Frontal cortex (tissue), 4 donors: Measurements from ENCODE around the gene SLC8A3. TPM values are rescaled to one million over a fixed set of nuclear protein-coding genes. Genes with fewer than 3 reads are reported as not detected.
A peak's percentile ranks its signal among the peaks of the same experiment; 100 is the strongest.
"Not testable (repeated sequence)": the region's sequence is repeated elsewhere in the genome, so short reads cannot be mapped to it uniquely, and the experiment has no call there.

ENCODE experiments used
- DNase-seq, 2 donors: peaks; one replicate each; pipeline ENCODE4 v3.0.0; 2012; ENCODE audit warnings: low spot score in 2 of 2
- FAIRE-seq: peaks from 2 replicates; lab custom pipeline; 2012; peaks lifted over from hg19 to GRCh38; lab: Jason Lieb, UNC
- total RNA-seq: library from RNA; depleted of rRNA; stranded (reverse); fragments of >200 nt; gene quantifications from one replicate; pipeline ENCODE4 v1.2.3, GENCODE V29; 2014
- donor health status: control.
- donor health status: control.
- donor health status: control.

Gene SLC8A3, protein sequence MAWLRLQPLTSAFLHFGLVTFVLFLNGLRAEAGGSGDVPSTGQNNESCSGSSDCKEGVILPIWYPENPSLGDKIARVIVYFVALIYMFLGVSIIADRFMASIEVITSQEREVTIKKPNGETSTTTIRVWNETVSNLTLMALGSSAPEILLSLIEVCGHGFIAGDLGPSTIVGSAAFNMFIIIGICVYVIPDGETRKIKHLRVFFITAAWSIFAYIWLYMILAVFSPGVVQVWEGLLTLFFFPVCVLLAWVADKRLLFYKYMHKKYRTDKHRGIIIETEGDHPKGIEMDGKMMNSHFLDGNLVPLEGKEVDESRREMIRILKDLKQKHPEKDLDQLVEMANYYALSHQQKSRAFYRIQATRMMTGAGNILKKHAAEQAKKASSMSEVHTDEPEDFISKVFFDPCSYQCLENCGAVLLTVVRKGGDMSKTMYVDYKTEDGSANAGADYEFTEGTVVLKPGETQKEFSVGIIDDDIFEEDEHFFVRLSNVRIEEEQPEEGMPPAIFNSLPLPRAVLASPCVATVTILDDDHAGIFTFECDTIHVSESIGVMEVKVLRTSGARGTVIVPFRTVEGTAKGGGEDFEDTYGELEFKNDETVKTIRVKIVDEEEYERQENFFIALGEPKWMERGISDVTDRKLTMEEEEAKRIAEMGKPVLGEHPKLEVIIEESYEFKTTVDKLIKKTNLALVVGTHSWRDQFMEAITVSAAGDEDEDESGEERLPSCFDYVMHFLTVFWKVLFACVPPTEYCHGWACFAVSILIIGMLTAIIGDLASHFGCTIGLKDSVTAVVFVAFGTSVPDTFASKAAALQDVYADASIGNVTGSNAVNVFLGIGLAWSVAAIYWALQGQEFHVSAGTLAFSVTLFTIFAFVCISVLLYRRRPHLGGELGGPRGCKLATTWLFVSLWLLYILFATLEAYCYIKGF
- total RNA-seq, result 43.6 TPM

- FAIRE-seq (no peak), DNase-seq (peak; percentile 72 to 74)
Observed at GRCh38 chr14:70188659-70189455, at the start of gene SLC8A3. SLC8A3 (minus strand) TSS chr14:70188951; CDS start chr14:70168422, 20,529 bp downstream.

DNA sequence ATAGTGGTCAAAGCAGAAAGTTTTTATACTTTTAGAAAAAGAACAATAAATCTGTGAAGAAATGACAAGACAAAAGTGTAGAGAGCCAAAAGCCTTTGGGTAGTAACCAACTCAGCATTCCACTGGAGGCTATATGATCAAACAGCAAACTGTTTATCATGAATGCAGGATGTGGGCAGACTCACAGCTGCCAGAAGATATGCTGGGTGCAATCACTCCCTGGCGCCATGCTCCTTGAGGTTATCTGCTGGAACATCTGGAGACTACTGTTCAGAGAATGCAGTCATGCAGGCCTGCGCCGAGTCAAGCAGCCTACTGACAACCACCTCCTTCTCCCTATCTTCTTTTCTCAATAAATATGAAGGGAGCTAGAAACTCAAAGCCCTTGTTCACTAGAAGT, 49.0 kb upstream of the SLC8A3 start:
- DNase-seq, result no peak
- no peak for FAIRE-seq

GRCh38 chr14:70234066-70234950, 45.6 kb upstream of the SLC8A3 start:
- DNase-seq (no peak), FAIRE-seq (no peak)

DNA sequence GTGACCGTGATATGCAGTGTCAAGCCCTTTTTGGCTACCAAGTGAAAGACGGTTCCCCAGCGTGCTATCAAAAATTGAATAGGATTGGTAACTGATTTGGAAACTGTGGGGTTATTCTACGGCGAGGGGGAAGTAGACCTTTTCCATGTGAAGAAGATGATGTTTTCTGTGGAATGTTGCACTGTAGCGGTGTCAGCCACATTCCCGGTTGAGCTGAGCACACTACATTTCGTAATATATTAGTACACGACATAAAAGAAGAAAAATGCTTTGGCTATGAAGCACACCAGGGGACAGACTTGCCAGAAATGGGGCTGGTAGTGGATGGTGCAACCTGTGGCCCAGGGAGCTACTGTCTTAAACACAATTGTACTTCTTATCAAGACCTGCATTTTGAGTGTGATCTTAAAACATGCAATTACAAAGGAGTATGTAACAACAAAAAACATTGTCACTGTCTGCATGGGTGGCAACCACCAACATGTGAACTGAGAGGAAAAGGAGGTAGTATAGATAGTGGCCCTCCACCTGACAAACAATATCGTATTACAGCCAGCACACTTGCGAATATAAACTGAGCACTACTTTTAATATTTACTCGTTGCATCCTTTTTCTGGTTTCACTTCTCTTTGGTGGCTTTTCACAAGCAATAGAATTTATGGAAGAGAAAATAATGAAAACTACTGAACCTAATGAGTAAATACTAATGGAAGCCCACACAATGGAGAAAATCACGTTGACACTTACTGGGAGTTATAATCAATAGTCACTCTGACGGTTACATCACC, 43.2 kb upstream of the SLC8A3 start:
- DNase-seq, FAIRE-seq: not testable (repeated sequence)

DNA sequence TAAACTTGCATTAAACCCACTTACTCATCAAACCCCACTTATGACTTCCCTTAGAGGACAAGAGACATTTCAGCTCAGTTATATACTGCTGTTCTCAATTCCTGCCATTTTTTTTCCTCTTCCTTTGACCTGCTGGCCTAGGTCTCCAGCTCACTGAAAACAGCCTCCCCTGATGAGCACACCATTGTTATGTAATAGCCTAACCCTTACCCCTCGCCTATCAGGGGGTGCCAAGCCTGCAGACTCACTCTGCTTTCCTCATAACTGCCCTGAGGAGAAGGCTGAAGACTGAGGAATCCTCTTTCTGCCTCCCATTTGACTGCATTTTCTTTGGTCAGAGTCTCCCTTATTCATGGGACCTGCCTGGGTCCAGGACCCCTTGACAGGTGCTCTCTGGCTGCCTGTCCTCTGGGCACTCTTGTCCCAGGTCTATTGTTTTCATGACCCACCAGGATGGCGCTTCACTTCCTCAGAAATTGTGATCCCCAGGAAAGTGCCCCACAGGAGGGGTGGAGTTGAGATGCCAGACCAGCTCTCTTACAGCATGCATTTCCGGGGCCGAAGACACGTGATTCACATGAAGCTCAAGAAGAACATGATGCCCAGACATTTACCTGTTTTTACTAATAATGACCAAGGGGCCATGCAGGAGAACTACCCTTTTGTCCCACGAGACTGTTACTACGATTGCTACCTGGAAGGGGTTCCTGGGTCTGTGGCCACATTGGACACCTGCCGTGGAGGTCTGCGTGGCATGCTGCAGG, 41.3 kb upstream of the SLC8A3 start:
- FAIRE-seq, DNase-seq: not testable (repeated sequence)

GRCh38 chr14:70213721-70214282, 25.1 kb upstream of the SLC8A3 start:
- DNase-seq, result no peak

GRCh38 chr14:70212752-70213151, 24.0 kb upstream of the SLC8A3 start:
- DNase-seq, result no peak
- no peak for FAIRE-seq

More at GRCh38 chr14:70213721-70214282, 25.1 kb upstream of the SLC8A3 start:
- no peak for FAIRE-seq

DNA sequence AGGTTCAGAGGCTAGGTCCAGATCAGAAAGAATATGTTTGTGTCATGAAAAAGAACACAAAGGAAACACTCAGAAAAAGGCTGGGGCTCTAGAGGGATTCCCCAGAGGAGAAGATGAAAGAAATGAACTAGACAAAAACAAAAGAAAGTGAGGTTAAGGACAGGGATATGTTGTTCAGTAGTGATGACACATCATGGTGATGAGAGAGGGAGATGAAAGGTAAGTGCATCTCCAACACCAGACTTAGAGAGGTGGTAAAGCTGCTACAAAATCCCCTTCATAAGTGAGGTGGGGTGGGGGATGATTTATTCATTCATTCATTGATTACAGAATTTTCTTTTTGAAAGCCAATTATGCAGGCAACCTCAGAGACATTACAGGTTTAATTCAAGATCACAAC, 19.6 kb upstream of the SLC8A3 start:
- FAIRE-seq (no peak), DNase-seq (no peak)

GRCh38 chr14:70203686-70204085, 14.9 kb upstream of the SLC8A3 start:
- no peak for FAIRE-seq

GRCh38 chr14:70201994-70202393, 13.2 kb upstream of the SLC8A3 start:
- no peak for FAIRE-seq

More at GRCh38 chr14:70203686-70204085, 14.9 kb upstream of the SLC8A3 start:
- no peak for DNase-seq

GRCh38 chr14:70193396-70193795, 4.6 kb upstream of the SLC8A3 start:
- DNase-seq, result no peak
- FAIRE-seq, result no peak

More at GRCh38 chr14:70201994-70202393, 13.2 kb upstream of the SLC8A3 start:
- DNase-seq, result no peak

GRCh38 chr14:70192915-70193314, 4.2 kb upstream of the SLC8A3 start:
- no peak for DNase-seq

GRCh38 chr14:70190156-70190555, 1.4 kb upstream of the SLC8A3 start:
- FAIRE-seq, result no peak
- DNase-seq, result no peak

More at GRCh38 chr14:70192915-70193314, 4.2 kb upstream of the SLC8A3 start:
- FAIRE-seq, result no peak

DNA sequence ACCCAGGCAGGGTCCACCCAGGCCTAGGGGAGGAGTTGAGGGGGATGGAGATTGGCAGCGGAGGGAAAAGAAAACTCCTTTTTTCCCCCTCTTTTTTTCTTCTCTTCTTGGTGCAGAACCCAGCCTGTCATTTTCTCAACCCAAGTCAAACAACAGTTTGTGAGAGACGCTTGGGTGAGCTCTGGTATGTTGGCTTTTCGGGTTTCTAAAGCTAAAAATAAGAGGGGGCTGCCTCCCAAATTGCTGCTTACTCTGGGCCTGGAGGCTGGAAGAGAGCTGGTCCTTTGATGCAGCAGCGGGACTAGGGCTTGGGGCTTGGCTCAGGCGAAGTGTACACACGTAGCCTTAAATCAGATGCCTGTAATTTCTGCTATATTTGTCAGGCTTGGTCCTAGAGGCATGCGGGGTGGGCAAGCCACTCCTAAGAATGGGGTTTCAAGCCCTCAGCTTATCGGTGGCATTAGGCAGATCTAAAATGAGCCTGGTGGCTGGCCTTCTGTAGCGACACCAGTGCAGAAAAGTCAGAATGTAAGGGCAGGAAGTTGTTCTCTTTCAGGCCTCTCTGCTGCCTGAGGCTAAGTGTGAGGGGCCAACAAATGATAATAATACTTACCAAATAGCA, 816 bp upstream of the SLC8A3 start:
- DNase-seq (peak in 1 of 2 donors; percentile 7), FAIRE-seq (no peak)

- no peak for FAIRE-seq
- peak in 1 of 2 donors; percentile 43 for DNase-seq
Observed at GRCh38 chr14:70188322-70188658, 461 bp downstream of the SLC8A3 start.

GRCh38 chr14:70186900-70187451, 1.8 kb downstream of the SLC8A3 start:
- FAIRE-seq (no peak), DNase-seq (peak in 1 of 2 donors; percentile 33)
